Large intestine (tissue), 3 donors: ENCODE results near the gene STARD10. TPM values are rescaled to one million over a fixed set of nuclear protein-coding genes. Genes with fewer than 3 reads are reported as not detected.
A peak's percentile ranks its signal among the peaks of the same experiment; 100 is the strongest.
"Not testable (repeated sequence)": the region's sequence is repeated elsewhere in the genome, so short reads cannot be mapped to it uniquely, and the experiment has no call there.

ENCODE experiments used
- DNase-seq, 2 donors: peaks; one replicate each; pipeline versions ENCODE4 v3.0.0 to v3.0.0-alpha.2; 2013
- H3K27ac ChIP-seq: one replicate; pipeline ENCODE4 v1.5.1; 2013; ENCODE audit warnings: low read length
- H3K27me3 ChIP-seq: 2 replicates; pipeline ENCODE4 v1.6.1; 2013; ENCODE audit warnings: low read length; ENCODE audit not compliant: control insufficient read depth, insufficient read depth
- H3K36me3 ChIP-seq: 2 replicates; pipeline ENCODE4 v1.6.1; 2013; ENCODE audit warnings: low read length; ENCODE audit not compliant: control insufficient read depth, insufficient read depth
- H3K4me1 ChIP-seq: one replicate; pipeline ENCODE4 v1.6.1; 2013; ENCODE audit warnings: low read length; ENCODE audit not compliant: control insufficient read depth, insufficient read depth
- H3K4me3 ChIP-seq: one replicate; pipeline ENCODE4 v1.5.1; 2013; ENCODE audit warnings: low read length
- H3K9me3 ChIP-seq: one replicate; pipeline ENCODE4 v1.6.1; 2013; ENCODE audit warnings: mild to moderate bottlenecking, low read depth, low read length, moderate library complexity; ENCODE audit not compliant: control insufficient read depth
- WGBS: methylation state at CpG from one replicate; pipeline ENCODE4 v1.1.5; 2013; ENCODE audit warnings: low lambda C conversion rate; ENCODE audit not compliant: insufficient coverage; 5-methylcytosine and 5-hydroxymethylcytosine counted together
- polyA plus RNA-seq: library from polyadenylated mRNA; unstranded; fragments of 120-200 nt; gene quantifications from one replicate; pipeline ENCODE4 v1.2.1, GENCODE V29; 2013

Gene STARD10
- polyA plus RNA-seq, 1 donor: 331 TPM

DNA sequence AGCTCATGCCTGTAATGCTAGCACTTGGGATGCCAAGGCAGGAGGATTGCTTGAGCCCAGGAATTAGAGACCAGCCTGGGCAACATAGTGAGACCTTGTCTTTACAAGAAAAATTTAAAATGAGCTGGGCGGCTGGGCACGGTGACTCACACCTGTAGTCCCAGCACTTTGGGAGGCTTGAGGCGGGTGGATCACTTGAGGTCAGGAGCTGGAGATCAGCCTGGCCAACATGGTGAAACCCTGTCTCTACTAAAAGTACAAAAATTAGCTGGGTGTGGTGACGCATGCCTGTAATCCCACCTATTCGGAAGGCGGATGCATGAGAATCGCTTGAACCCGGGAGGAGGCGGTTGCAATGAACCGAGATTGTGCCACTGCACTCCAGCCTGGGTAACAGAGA, 17.8 kb upstream of the STARD10 start:
- no CpG with 5 or more reads among the region's 10 CpGs for WGBS
- H3K4me3 ChIP-seq, H3K27me3 ChIP-seq, H3K36me3 ChIP-seq, H3K27ac ChIP-seq, H3K9me3 ChIP-seq, DNase-seq: not testable (repeated sequence)
- H3K4me1 ChIP-seq: peaks cover 17% of the 10 kb centered on the region

DNA sequence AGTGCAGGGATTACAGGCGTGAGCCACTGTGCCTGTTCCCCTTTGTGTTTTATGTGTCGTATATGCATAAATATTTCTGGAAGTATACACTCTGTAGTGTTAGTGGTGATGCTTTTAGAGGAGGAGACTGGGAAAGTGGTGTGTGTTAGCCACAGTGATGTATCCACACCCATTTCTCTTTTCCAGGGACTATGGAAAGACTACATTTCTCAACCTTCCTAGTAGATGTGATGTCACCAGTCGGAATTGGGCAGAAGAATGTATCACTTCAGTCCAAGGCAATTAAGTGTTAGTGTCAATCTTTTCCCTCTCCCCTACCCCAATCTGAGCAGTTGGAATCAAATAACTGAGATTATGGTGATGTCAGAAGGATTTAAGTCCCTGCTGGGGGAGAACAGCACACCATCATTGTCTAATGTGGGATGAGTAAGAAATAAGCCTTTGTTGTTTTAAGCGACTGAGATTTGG, 14.5 kb upstream of the STARD10 start:
- 80% methylated on average over 1 of the region's 4 CpGs for WGBS
- Histone ChIP-seq H3K9me3 (no peaks in the 10 kb centered on the region), H3K27me3 (no peaks in the 10 kb centered on the region), H3K27ac (no peak overlapping the region), H3K4me3 (no peak overlapping the region), H3K36me3 (peaks cover 6% of the 10 kb centered on the region), H3K4me1 (peaks cover 8% of the 10 kb centered on the region)
- no peak for DNase-seq

DNA sequence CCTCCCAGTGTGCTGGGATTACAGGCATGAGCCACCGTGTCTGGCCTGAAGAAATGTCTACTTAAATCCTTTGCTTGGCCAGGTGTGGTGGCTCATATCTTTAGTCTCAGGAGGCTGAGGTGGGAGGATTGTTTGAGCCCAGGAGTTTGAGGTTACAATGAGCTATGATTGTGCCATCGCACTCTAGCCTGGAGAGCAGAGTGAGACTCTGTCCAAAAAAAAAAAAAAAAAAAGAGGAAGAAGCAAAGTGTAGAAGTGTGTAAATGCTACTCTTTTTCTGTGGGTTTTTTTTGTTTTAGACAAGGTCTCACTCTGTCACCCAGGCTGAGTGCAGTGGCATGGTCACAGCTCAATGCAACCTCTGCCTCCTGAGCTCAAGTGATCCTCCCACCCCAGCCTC, 13.9 kb upstream of the STARD10 start:
- H3K27ac ChIP-seq: no peak overlapping the region
- 100% methylated on average over 1 of the region's 2 CpGs for WGBS
- H3K9me3 ChIP-seq: no peaks in the 10 kb centered on the region
- H3K27me3 ChIP-seq: no peaks in the 10 kb centered on the region
- H3K4me1 ChIP-seq: peaks cover 4% of the 10 kb centered on the region
- H3K4me3 ChIP-seq: no peak overlapping the region
- peaks cover 6% of the 10 kb centered on the region for H3K36me3 ChIP-seq
- DNase-seq: no peak

DNA sequence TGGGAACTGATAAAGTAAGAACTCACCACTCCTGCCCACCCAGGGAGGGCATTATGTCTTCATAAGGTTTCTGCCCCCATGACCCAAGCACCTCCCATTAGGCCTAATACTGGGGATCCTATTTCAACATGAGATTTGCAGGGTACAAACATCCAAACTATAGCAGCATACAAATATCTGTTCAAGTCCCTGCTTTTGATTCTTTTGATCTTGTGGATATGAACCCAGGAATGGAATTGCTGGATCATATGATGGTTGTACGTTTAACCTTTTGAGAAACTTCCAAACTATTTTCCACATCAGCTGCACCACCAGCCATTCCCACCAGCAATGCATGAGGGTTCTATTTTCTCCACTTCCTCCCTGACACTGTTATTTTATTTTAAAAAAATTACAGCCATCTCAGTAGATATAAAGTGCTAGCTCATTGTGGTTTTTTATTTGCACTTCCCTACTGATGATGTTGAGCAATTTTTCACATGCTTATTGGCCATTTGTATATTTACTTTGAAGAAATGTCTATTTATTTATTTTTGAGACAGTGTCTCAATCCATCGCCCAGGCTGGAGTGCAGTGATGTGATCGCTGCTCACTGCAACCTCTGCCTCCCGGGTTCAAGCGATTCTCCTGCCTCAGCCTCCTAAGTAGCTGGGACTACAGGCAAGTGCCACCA, 13.3 kb upstream of the STARD10 start:
- H3K27me3 ChIP-seq: no peaks in the 10 kb centered on the region
- no peak overlapping the region for H3K4me3 ChIP-seq
- H3K4me1 ChIP-seq: no peaks in the 10 kb centered on the region
- no peak overlapping the region for H3K27ac ChIP-seq
- WGBS: no CpG with 5 or more reads among the region's 5 CpGs
- no peak for DNase-seq
- no peaks in the 10 kb centered on the region for H3K9me3 ChIP-seq
- H3K36me3 ChIP-seq: peaks cover 6% of the 10 kb centered on the region

DNA sequence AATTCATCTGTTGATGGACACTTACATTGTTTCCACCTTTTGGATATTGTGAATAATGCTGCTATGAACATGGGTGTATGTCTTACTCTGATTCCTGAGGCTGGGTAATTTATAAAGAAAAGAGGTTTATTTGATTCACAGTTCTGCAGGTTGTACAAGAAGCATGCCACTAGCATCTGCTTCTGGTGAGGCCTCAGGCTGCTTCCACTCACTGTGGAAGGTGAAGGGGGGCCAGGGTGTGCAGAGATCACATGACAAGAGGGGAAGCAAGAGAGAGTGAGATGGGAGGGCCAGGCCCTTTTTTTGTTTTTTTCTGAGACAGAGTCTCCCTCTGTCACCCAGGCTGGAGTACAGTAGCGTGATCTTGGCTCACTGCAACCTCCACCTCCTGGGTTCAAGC, 12.5 kb upstream of the STARD10 start:
- H3K27ac ChIP-seq, H3K9me3 ChIP-seq, DNase-seq, H3K4me1 ChIP-seq, H3K4me3 ChIP-seq, H3K36me3 ChIP-seq, H3K27me3 ChIP-seq: not testable (repeated sequence)
- WGBS: no CpG with 5 or more reads among the region's 1 CpG

DNA sequence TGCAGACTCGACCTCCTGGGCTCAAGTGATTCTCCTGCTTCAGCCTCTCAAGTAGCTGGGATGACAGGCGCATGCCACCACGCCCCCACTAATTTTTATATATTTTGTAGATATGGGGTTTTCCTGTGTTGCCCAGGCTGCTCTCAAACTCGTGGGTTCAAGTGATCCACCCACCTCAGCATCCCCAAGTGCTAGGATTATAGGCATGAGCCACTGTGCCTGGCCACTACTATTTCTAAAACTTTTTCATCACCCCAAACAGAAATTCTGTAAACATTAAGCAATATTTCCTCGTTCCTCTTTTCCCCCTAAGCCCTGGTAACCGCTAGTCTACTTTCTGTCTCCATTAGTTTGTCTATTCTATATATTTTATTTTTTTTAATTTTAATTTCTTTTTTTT, 11.4 kb upstream of the STARD10 start:
- Histone ChIP-seq H3K36me3 (peaks cover 4% of the 10 kb centered on the region), H3K27me3 (no peaks in the 10 kb centered on the region), H3K4me1 (no peaks in the 10 kb centered on the region), H3K27ac (no peak overlapping the region), H3K9me3 (no peaks in the 10 kb centered on the region), H3K4me3 (no peak overlapping the region)
- 81% methylated on average over 2 of the region's 6 CpGs for WGBS
- no peak for DNase-seq

DNA sequence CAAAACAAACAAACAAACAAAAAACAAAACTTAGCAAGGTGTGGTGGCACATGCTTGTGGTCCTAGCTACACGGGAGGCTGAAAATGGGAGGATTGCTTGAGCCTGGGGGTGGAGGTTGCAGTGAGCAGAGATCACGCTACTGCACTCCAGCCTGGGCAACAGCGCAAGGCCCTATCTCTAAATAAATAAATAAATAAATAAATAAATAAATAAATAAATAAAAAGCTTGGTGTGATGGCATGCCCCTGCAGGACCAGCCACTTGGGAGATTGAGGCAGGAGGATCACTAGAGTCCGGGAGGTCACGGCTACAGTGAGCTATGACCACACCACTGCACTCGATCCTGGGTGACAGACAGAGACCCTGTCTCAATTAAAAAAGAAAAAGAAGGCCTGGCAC, 9.0 kb upstream of the STARD10 start:
- H3K27me3 ChIP-seq: no peaks in the 10 kb centered on the region
- H3K4me3 ChIP-seq: no peak overlapping the region
- DNase-seq: no peak
- H3K4me1 ChIP-seq: no peaks in the 10 kb centered on the region
- H3K9me3 ChIP-seq: no peaks in the 10 kb centered on the region
- WGBS: no CpG with 5 or more reads among the region's 6 CpGs
- H3K36me3 ChIP-seq: no peaks in the 10 kb centered on the region
- no peak overlapping the region for H3K27ac ChIP-seq

DNA sequence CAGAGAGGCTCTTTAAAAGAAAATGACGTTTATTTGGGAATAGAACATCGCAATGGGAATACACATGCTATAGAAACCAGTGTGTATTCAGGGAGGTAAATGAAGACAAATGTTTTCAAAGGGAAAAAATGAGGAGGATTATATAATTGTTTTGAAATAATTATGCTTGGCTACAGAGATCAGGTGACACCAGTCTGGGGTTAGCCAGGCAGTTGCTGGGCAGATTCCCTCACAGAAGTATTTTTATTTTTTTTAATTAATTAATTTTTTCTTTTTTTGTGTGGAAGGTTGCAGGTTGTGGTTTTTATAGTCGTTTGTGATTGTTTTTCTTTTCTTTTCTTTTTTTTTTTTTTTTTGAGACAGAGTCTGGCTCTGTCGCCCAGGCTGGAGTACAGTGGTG, 5.6 kb upstream of the STARD10 start:
- WGBS: 90% methylated on average over 3 of the region's 4 CpGs

DNA sequence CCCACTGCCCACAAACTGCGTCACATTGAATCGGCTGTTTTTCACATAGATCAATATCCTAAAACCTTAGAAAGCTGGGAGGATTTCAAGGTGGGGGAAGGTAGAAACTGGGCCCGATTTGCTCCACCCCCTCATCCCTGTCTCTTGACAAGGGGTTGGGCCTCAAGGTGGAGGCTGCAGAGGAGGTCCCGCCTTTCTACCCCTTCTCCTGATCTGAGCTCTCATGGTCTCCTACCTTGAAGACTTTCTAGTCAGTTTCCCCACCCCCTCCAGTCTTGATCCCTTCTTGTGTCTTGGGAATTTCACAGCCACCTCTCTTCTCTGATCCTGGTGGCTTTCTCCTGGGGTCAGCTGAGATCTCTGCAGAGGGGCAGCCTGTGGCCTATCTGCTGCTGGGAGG, 4.5 kb upstream of the STARD10 start:
- no peak overlapping the region for H3K27ac ChIP-seq
- no peak overlapping the region for H3K4me3 ChIP-seq
- H3K36me3 ChIP-seq: no peaks in the 10 kb centered on the region
- H3K4me1 ChIP-seq: peaks cover 6% of the 10 kb centered on the region
- no CpG with 5 or more reads among the region's 4 CpGs for WGBS
- DNase-seq: no peak
- H3K27me3 ChIP-seq: no peaks in the 10 kb centered on the region
- H3K9me3 ChIP-seq: no peaks in the 10 kb centered on the region

More for the DNA sequence above, 5.6 kb upstream of the STARD10 start:
- DNase-seq: no peak
- Histone ChIP-seq H3K27me3 (no peaks in the 10 kb centered on the region), H3K9me3 (no peaks in the 10 kb centered on the region), H3K4me3 (no peak overlapping the region), H3K36me3 (no peaks in the 10 kb centered on the region), H3K27ac (no peak overlapping the region), H3K4me1 (peaks cover 2% of the 10 kb centered on the region)

DNA sequence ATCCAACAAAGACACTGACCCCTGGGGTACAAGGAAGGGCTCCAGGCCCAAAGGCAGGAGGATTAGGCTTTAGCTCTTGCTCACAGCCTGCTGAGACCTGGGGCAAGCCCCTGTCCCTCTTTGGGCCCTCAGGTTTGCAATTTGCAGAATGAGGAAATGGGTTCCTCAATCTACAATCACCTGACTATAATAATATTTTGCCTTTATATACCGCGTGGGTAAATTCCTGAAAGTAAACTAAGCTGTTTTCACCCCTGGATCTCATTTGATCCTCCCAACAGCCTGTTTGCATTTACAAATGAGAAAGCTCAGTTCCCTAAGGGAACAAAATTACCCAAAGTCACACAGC, 797 bp downstream of the STARD10 start:
- H3K27ac ChIP-seq: peak overlapping the region; percentile 34
- no peaks in the 10 kb centered on the region for H3K27me3 ChIP-seq
- no peaks in the 10 kb centered on the region for H3K9me3 ChIP-seq
- no peaks in the 10 kb centered on the region for H3K36me3 ChIP-seq
- WGBS: no CpG with 5 or more reads among the region's 2 CpGs
- peaks cover 35% of the 10 kb centered on the region for H3K4me1 ChIP-seq
- no peak overlapping the region for H3K4me3 ChIP-seq
- no peak for DNase-seq

DNA sequence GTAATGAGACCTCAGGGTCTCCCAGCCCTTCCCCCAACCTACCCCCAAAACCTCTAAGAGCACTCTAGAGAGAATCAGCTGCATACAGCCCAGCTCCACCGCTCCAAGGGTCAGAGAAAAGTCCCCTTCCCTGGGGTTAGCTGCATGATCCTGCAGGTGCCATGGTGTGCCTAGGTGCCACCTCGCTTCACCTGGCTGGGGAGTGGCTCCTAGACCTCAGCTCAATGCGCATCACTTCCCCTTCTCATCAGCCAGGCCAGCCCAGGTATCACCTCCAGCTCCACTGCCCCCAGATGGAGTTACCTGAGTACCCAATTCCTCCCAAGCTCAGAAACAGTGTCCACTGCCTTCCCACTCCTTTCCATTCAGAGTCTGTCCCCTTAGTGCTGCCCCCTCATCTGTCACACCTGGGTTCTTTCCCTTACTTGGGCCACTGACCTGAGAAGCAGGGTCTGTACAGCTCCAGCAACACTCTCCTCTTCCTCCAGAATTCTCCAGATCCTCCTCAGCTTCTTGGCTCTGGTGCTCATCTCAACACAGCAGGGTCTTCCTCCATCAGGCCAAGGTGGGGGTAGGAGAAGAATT, 1.3 kb downstream of the STARD10 start:
- H3K4me3 ChIP-seq: no peak overlapping the region
- H3K4me1 ChIP-seq: peaks cover 40% of the 10 kb centered on the region
- no peaks in the 10 kb centered on the region for H3K36me3 ChIP-seq
- H3K9me3 ChIP-seq: no peaks in the 10 kb centered on the region
- no peak overlapping the region for H3K27ac ChIP-seq
- DNase-seq: no peak
- H3K27me3 ChIP-seq: no peaks in the 10 kb centered on the region
- WGBS: no CpG with 5 or more reads among the region's 3 CpGs
